Activated CD8-positive, alpha-beta memory T cell treated with anti-CD3 and anti-CD28 coated beads, Interleukin-2, amount 10 ng/mL, durations not matched to agents 7 days and 5 days (primary cell): ENCODE results near the gene TADA2A. TPM values are rescaled to one million over a fixed set of nuclear protein-coding genes. Genes with fewer than 3 reads are reported as not detected.

Experiments
- ATAC-seq: fragments of 150-1000 bp; cut with Tn5 transposase; one replicate; pipeline ENCODE4 v1.10.0; 2021; ENCODE audit warnings: moderate library complexity
- CTCF ChIA-PET: fragments of 350-600 bp; sonication (Branson Sonifier 250); formaldehyde crosslinking; loops from one replicate; lab custom pipeline; 2021; ENCODE audit warnings: antibody characterized with exemption; lab: Charles Lee
- DNase-seq: peaks from one replicate; pipeline ENCODE4 v3.0.0-alpha.2; 2020
- H3K27ac Mint-ChIP-seq: one replicate; pipeline ENCODE4 v1.8.0; 2021; ENCODE audit warnings: mild to moderate bottlenecking, mixed read lengths
- H3K27me3 Mint-ChIP-seq: one replicate; pipeline ENCODE4 v1.8.0; 2021; ENCODE audit warnings: mixed read lengths
- H3K36me3 Mint-ChIP-seq: one replicate; pipeline ENCODE4 v1.8.0; 2021; ENCODE audit warnings: mild to moderate bottlenecking, mixed read lengths
- H3K4me1 Mint-ChIP-seq: one replicate; pipeline ENCODE4 v1.8.0; 2021; ENCODE audit warnings: mixed read lengths
- H3K4me3 Mint-ChIP-seq: one replicate; pipeline ENCODE4 v1.8.0; 2021; ENCODE audit warnings: mild to moderate bottlenecking, moderate library complexity, mixed read lengths
- H3K9me3 Mint-ChIP-seq: one replicate; pipeline ENCODE4 v1.8.0; 2022; ENCODE audit warnings: low read depth, mixed read lengths
- total RNA-seq, 2 experiments: library from RNA; stranded (reverse); gene quantifications; one replicate each; pipeline ENCODE4 v1.2.3, GENCODE V29; 2021

Gene TADA2A, protein sequence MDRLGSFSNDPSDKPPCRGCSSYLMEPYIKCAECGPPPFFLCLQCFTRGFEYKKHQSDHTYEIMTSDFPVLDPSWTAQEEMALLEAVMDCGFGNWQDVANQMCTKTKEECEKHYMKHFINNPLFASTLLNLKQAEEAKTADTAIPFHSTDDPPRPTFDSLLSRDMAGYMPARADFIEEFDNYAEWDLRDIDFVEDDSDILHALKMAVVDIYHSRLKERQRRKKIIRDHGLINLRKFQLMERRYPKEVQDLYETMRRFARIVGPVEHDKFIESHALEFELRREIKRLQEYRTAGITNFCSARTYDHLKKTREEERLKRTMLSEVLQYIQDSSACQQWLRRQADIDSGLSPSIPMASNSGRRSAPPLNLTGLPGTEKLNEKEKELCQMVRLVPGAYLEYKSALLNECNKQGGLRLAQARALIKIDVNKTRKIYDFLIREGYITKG
- total RNA-seq: 10 to 100 TPM; 42.2 to 50.4 TPM

DNA sequence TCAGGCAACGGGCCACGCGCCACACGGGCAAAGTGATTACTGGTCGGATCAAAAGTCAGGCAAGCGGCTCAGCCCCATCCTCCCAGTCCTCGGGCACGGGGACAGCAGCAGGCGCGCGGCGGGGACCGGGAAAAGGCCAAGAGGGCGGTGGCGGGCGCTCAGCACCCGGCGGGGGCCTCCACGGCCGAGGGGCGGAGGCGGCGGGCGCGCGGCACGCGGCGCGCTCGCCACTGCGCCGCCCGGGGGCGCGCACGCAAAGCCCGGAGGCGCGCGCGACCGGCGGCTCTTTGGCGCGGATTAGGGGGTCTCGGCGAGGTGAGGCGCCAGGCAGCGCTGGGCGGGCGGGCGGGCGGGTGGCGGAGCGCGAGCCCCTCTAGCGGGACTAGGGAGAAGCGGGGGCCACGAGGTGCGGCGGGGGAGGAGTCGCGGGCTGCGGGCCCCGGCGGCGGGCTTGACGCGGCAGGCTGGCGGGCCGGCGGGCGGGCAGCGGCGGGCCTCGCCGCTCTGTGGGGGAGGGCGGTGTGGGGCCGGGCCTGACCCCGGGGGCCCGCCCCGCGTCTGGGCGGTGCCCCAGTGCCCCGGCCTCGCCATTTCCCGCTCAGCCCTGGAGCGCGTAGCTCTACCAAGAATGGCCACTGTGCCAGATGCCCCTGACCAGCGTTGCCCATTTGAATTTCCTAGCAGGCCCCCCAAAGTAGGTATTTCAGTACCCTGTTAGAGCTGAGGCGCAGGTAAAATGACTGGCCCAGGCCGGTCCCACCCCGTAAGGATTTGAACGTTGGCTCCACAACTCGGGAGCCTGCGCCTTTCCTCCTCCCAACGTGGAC, at the start of gene TADA2A, which contains the start of gene ACACA:
Gene TADA2A, plus strand, starts transcription at position 252 of the 827 bp plus-strand sequence. CDS start 4,480 bp downstream, outside the sequence.
Gene ACACA, minus strand, starts transcription at position 202 of the 827 bp plus-strand sequence. CDS start 537 bp downstream, outside the sequence.
- H3K4me1 Mint-ChIP-seq: peaks cover 53% of the 10 kb centered on the region

DNA sequence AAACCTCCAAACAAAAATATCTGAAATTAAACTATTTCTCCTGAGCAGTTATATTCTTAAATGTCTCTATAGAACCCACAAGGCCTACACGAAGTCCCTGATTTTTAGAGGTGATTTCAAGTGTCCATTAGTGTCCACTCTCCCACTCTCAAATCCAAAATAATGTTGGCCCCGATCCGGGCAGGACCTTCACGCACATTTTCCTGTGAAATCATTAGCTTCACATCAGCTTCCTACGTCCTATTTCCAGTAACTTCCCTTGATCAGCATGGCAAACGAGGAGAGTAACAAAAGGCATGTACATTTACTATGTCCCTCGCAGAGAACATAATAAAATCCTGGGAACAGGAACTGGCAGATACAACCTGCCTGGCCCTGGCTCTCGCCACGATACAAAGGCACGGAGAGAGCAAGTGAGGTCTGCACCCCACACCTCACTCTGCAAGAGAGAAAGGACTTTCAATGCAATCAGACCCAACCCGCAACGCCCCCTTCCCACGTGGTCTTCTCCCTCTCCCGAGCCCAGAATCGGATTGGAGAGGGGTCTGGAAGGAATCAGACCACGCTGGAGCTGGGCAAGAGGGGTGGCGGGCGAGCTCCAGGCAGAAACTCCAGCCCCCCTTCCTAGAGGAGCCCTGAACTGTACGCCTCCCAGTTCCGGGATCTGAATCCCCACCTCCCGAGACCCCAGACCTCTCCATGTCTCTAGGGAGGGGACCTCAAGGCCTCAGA, 48.4 kb upstream of the TADA2A start:
- CTCF ChIA-PET: interaction anchor here (0.8 to 2.8 kb wide), 3 partner anchors 10 to 39 kb away, joined by 4 to 23 read pairs (median 4); no protein-coding TSS in a partner anchor
- H3K4me1 Mint-ChIP-seq: peaks cover 25% of the 10 kb centered on the region
- peak overlapping the region; percentile 96 for H3K4me3 Mint-ChIP-seq
- DNase-seq: peak; percentile 74
- no peaks in the 10 kb centered on the region for H3K27me3 Mint-ChIP-seq
- peak overlapping the region; percentile 88 for H3K27ac Mint-ChIP-seq
- no peaks in the 10 kb centered on the region for H3K9me3 Mint-ChIP-seq
- peak; percentile 2 for ATAC-seq
- H3K36me3 Mint-ChIP-seq: peaks cover 3% of the 10 kb centered on the region

More for the DNA sequence above, at the start of gene TADA2A, which contains the start of gene ACACA:
- H3K9me3 Mint-ChIP-seq: no peaks in the 10 kb centered on the region
- peak within 1 kb of the TSS; percentile 97 for H3K27ac Mint-ChIP-seq
- H3K36me3 Mint-ChIP-seq: peaks cover 46% of the 10 kb centered on the region
- no peaks in the 10 kb centered on the region for H3K27me3 Mint-ChIP-seq
- H3K4me3 Mint-ChIP-seq: peak within 1 kb of the TSS; percentile 97
- peak; percentile 96 for ATAC-seq
- CTCF ChIA-PET: interaction anchor here (0.7 to 4.0 kb wide), 9 partner anchors 13 to 203 kb away, joined by 3 to 16 read pairs (median 4); no protein-coding TSS in a partner anchor
- DNase-seq: peak; percentile 85

GRCh38 chr17:37358830-37359681, 47.6 kb upstream of the TADA2A start:
- Mint-ChIP-seq H3K27me3 (no peaks in the 10 kb centered on the region), H3K27ac (peak overlapping the region; percentile 88), H3K36me3 (peaks cover 3% of the 10 kb centered on the region), H3K4me1 (peaks cover 25% of the 10 kb centered on the region), H3K4me3 (peak overlapping the region; percentile 96), H3K9me3 (no peaks in the 10 kb centered on the region)
- CTCF ChIA-PET: interaction anchor here (0.7 to 2.8 kb wide), 4 partner anchors 11 to 38 kb away, joined by 3 to 23 read pairs (median 4); no protein-coding TSS in a partner anchor
- DNase-seq (peak; percentile 98), ATAC-seq (peak; percentile 97)

GRCh38 chr17:37359682-37360188, 47.0 kb upstream of the TADA2A start:
- CTCF ChIA-PET: interaction anchor here (0.7 to 2.8 kb wide), 3 partner anchors 13 to 37 kb away, joined by 3 to 23 read pairs (median 4); no protein-coding TSS in a partner anchor
- Mint-ChIP-seq H3K9me3 (no peaks in the 10 kb centered on the region), H3K27ac (peak overlapping the region; percentile 66), H3K27me3 (no peaks in the 10 kb centered on the region), H3K4me3 (peak overlapping the region; percentile 39), H3K4me1 (peaks cover 25% of the 10 kb centered on the region), H3K36me3 (peaks cover 3% of the 10 kb centered on the region)
- DNase-seq (no peak), ATAC-seq (no peak)

GRCh38 chr17:37360632-37361031, 46.1 kb upstream of the TADA2A start:
- no peak overlapping the region for H3K27ac Mint-ChIP-seq

DNA sequence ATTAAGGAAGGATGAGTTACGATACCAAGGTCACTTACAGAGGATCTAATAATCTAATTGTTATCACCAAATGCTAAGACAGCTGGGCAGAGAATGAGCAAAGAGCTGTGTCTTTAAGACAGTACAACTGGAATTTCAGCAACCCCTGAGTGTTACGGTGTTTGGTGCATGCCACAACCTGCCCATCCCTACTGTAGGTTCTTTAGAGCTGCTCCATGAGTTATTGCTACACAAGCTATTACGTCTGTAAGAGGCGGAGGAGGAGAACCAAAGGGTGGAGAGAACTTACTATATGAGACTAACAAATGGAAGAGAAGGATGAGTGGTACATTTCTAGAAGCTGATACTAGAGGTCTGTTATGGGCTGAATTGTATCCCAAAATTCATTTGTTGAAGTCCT, 45.1 kb upstream of the TADA2A start:
- CTCF ChIA-PET: interaction anchor here (0.6 to 1.2 kb wide), 3 partner anchors 12 to 42 kb away, joined by 3 to 4 read pairs (median 3); no protein-coding TSS in a partner anchor

More at GRCh38 chr17:37360632-37361031, 46.1 kb upstream of the TADA2A start:
- ATAC-seq: no peak
- H3K9me3 Mint-ChIP-seq: no peaks in the 10 kb centered on the region
- no peaks in the 10 kb centered on the region for H3K27me3 Mint-ChIP-seq
- no peak overlapping the region for H3K4me3 Mint-ChIP-seq
- H3K36me3 Mint-ChIP-seq: peaks cover 3% of the 10 kb centered on the region
- no peak for DNase-seq
- CTCF ChIA-PET: interaction anchor here (1.0 kb wide), 1 partner anchor 13 kb away, joined by 4 read pairs; no protein-coding TSS in a partner anchor
- H3K4me1 Mint-ChIP-seq: peaks cover 25% of the 10 kb centered on the region

DNA sequence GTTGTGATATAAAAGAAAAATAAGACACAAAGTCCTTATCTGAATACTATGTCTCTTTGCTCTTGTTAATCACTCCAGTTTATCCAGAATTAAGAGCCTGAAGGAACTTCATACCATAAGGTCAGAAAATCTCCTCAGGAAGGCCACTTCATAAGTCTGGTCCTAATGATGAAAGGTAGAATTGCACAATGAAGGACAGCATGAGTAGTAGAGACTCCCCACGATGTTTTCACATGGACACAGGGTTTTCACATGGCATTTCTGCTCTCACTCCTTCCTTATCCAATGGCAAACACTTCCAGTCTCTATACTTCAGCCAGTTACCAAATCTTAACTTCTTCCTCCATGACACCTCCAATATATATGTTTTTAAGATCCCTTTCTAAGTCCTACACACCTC, 41.1 kb upstream of the TADA2A start:
- Mint-ChIP-seq H3K9me3 (no peaks in the 10 kb centered on the region), H3K27me3 (no peaks in the 10 kb centered on the region), H3K36me3 (no peaks in the 10 kb centered on the region), H3K4me3 (no peak overlapping the region), H3K4me1 (no peaks in the 10 kb centered on the region), H3K27ac (no peak overlapping the region)
- DNase-seq: no peak
- no peak for ATAC-seq
- CTCF ChIA-PET: interaction anchor here (0.7 kb wide), 1 partner anchor 8 kb away, joined by 3 read pairs; no protein-coding TSS in a partner anchor

More for the DNA sequence above, 45.1 kb upstream of the TADA2A start:
- DNase-seq (no peak), ATAC-seq (no peak)
- peaks cover 25% of the 10 kb centered on the region for H3K4me1 Mint-ChIP-seq
- H3K27ac Mint-ChIP-seq: no peak overlapping the region
- no peaks in the 10 kb centered on the region for H3K27me3 Mint-ChIP-seq
- H3K9me3 Mint-ChIP-seq: no peaks in the 10 kb centered on the region
- no peak overlapping the region for H3K4me3 Mint-ChIP-seq
- H3K36me3 Mint-ChIP-seq: peaks cover 3% of the 10 kb centered on the region

DNA sequence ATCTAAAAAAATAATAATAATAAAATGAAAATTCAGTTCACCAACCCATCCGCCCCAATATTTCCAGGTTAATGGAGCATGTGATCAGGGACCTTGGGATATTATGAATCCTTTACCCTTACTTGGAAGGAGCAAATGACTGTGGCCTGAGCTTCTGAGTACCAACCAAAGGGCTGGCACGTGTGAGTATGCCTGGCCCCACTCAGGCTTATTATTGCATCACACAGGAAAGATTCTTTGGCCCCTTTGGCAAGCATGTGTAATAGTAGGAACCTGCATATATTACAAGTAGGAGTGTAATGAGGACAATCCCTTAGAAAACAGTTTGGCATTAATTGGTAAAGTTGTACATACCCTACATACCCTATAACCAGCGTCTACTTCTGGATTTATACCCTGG, 38.1 kb upstream of the TADA2A start:
- ATAC-seq: no peak
- CTCF ChIA-PET: no interaction called here
- DNase-seq: no peak

DNA sequence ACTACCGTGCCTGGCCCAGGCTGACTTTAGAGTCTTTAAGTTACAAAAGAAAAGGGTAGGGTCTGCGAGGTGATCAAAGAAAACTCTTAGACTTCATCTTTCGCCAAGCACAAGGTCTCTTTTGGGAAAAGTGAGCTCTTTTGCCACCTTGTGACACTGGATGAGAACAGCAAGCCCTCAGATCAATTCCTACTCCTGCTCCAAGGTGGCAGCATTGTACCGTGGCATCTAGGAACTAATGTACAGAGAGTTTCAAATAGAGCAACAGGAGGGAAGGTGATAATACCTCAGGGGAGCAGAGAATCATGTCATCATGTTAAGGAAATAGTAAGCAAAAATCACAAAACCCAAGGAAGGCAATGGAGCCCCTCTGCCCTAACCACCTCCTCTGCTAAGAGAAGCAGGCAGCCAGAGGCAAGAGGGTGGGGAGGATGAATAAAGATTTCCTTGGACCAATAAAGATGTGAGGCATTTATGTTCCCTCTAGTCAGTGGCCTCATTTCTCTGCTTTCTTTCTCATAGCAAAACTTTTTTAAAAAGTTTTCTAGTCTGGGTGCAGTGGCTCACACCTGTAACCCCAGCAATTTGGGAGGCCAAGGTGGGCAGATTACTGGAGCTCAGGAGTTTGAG, 33.0 kb upstream of the TADA2A start:
- H3K4me1 Mint-ChIP-seq: peaks cover 10% of the 10 kb centered on the region
- H3K9me3 Mint-ChIP-seq: no peaks in the 10 kb centered on the region
- CTCF ChIA-PET: interaction anchor here (0.6 to 1.8 kb wide), 56 partner anchors 8 to 772 kb away, joined by 3 to 40 read pairs (median 4); partner anchors contain the start of genes ACACA, MRM1, SYNRG and TADA2A
- no peak overlapping the region for H3K4me3 Mint-ChIP-seq
- DNase-seq (peak; percentile 85), ATAC-seq (peak; percentile 98)
- peaks cover 1% of the 10 kb centered on the region for H3K36me3 Mint-ChIP-seq
- no peak overlapping the region for H3K27ac Mint-ChIP-seq
- peaks cover 2% of the 10 kb centered on the region for H3K27me3 Mint-ChIP-seq

More for the DNA sequence above, 38.1 kb upstream of the TADA2A start:
- Mint-ChIP-seq H3K4me1 (peaks cover 8% of the 10 kb centered on the region), H3K9me3 (no peaks in the 10 kb centered on the region), H3K27me3 (no peaks in the 10 kb centered on the region), H3K27ac (no peak overlapping the region), H3K36me3 (no peaks in the 10 kb centered on the region), H3K4me3 (no peak overlapping the region)

- DNase-seq: no peak
- Mint-ChIP-seq H3K4me3 (no peak within 1 kb of the TSS), H3K9me3 (no peaks in the 10 kb centered on the region), H3K36me3 (peaks cover 1% of the 10 kb centered on the region), H3K27me3 (peaks cover 2% of the 10 kb centered on the region), H3K27ac (no peak within 1 kb of the TSS), H3K4me1 (peaks cover 10% of the 10 kb centered on the region)
- CTCF ChIA-PET: interaction anchor here (0.9 to 2.9 kb wide), 7 partner anchors 11 to 772 kb away, joined by 3 to 11 read pairs (median 3); no protein-coding TSS in a partner anchor
- ATAC-seq: no peak
Observed at GRCh38 chr17:37375706-37376105, 31.0 kb upstream of the TADA2A start, which contains the start of gene C17orf78. Gene C17orf78, plus strand, starts transcription at chr17:37375985. Its CDS starts 108 bp downstream, at chr17:37376093.

GRCh38 chr17:37382056-37382455, 24.6 kb upstream of the TADA2A start:
- Mint-ChIP-seq H3K36me3 (peaks cover 1% of the 10 kb centered on the region), H3K27me3 (peaks cover 2% of the 10 kb centered on the region), H3K9me3 (no peaks in the 10 kb centered on the region), H3K4me1 (no peaks in the 10 kb centered on the region), H3K4me3 (no peak overlapping the region), H3K27ac (no peak overlapping the region)
- ATAC-seq: no peak
- CTCF ChIA-PET: interaction anchor here (1.4 to 1.6 kb wide), 2 partner anchors 8 to 15 kb away, joined by 3 to 8 read pairs; no protein-coding TSS in a partner anchor
- no peak for DNase-seq
